Activated CD8-positive, alpha-beta memory T cell treated with anti-CD3 and anti-CD28 coated beads for 36 hours (primary cell): Measurements from ENCODE around the gene ABCA7. TPM values are rescaled to one million over a fixed set of nuclear protein-coding genes. Genes with fewer than 3 reads are reported as not detected.

Source experiments
- CTCF ChIA-PET: fragments of 350-600 bp; sonication (Branson Sonifier 250); formaldehyde crosslinking; loops from one replicate; lab custom pipeline; 2021; ENCODE audit warnings: antibody characterized with exemption; lab: Charles Lee
- POLR2A ChIA-PET: fragments of 350-600 bp; sonication (Branson Sonifier 250); formaldehyde crosslinking; loops from one replicate; lab custom pipeline; 2021; ENCODE audit warnings: antibody characterized with exemption; lab: Charles Lee
- total RNA-seq, 2 experiments: library from RNA; stranded (reverse); gene quantifications; one replicate each; pipeline ENCODE4 v1.2.3, GENCODE V29; 2021

Gene ABCA7
- total RNA-seq, 2 experiments from 2014 or later = 16.1 to 17.2 TPM

- ChIA-PET POLR2A (no interaction called here), CTCF (interaction anchor here (0.5 to 1.4 kb wide), 7 partner anchors 25 to 244 kb away, joined by 3 to 5 read pairs (median 3); no protein-coding TSS in a partner anchor)
Measured at GRCh38 chr19:1000591-1001537, 39.0 kb upstream of the ABCA7 start.

- ChIA-PET CTCF (interaction anchor here (0.5 to 1.4 kb wide), 6 partner anchors 24 to 243 kb away, joined by 3 to 4 read pairs (median 3); no protein-coding TSS in a partner anchor), POLR2A (no interaction called here)
Measured at GRCh38 chr19:1001538-1002166, 38.3 kb upstream of the ABCA7 start.

- ChIA-PET POLR2A (no interaction called here), CTCF (interaction anchor here (0.6 to 0.8 kb wide), 4 partner anchors 183 to 447 kb away, joined by 3 to 4 read pairs (median 4); no protein-coding TSS in a partner anchor)
Measured at GRCh38 chr19:1002600-1002999, 37.3 kb upstream of the ABCA7 start.

- ChIA-PET CTCF (interaction anchor here (0.5 to 1.1 kb wide), 6 partner anchors 11 to 241 kb away, joined by 3 to 6 read pairs (median 4); no protein-coding TSS in a partner anchor), POLR2A (interaction anchor here (1.0 kb wide), 1 partner anchor 67 kb away, joined by 3 read pairs; no protein-coding TSS in a partner anchor)
Measured at GRCh38 chr19:1003283-1003682, 36.6 kb upstream of the ABCA7 start.

- CTCF ChIA-PET = interaction anchor here (0.8 to 1.1 kb wide), 3 partner anchors 12 to 240 kb away, joined by 3 to 5 read pairs (median 3); no protein-coding TSS in a partner anchor
- POLR2A ChIA-PET = interaction anchor here (1.0 kb wide), 1 partner anchor 20 kb away, joined by 3 read pairs; the partner anchor contains the start of gene WDR18
Measured at GRCh38 chr19:1004204-1004802, 35.6 kb upstream of the ABCA7 start.

GRCh38 chr19:1004803-1005664 lies 34.9 kb upstream of the ABCA7 start:
- CTCF ChIA-PET = interaction anchor here (0.7 to 1.0 kb wide), 2 partner anchors 83 to 190 kb away, joined by 3 to 4 read pairs; no protein-coding TSS in a partner anchor
- POLR2A ChIA-PET = interaction anchor here (0.6 to 1.0 kb wide), 2 partner anchors 21 to 142 kb away, joined by 3 to 11 read pairs; partner anchors contain the start of gene WDR18

GRCh38 chr19:1006711-1007398 lies 33.1 kb upstream of the ABCA7 start:
- POLR2A ChIA-PET = no interaction called here
- CTCF ChIA-PET = interaction anchor here (0.8 to 1.1 kb wide), 3 partner anchors 10 to 23 kb away, joined by 3 to 5 read pairs (median 3); partner anchors contain the start of gene WDR18

GRCh38 chr19:1007399-1008251 lies 32.3 kb upstream of the ABCA7 start:
- POLR2A ChIA-PET = no interaction called here
- CTCF ChIA-PET = interaction anchor here (0.6 to 1.1 kb wide), 4 partner anchors 10 to 151 kb away, joined by 3 to 5 read pairs (median 4); partner anchors contain the start of gene WDR18

GRCh38 chr19:1008268-1009040 lies 31.5 kb upstream of the ABCA7 start:
- CTCF ChIA-PET = no interaction called here
- POLR2A ChIA-PET = no interaction called here

- POLR2A ChIA-PET = no interaction called here
Measured at GRCh38 chr19:1009041-1009980, 30.6 kb upstream of the ABCA7 start.

GRCh38 chr19:1009981-1010538 lies 29.8 kb upstream of the ABCA7 start:
- POLR2A ChIA-PET = no interaction called here
- CTCF ChIA-PET = no interaction called here

More at GRCh38 chr19:1009041-1009980, 30.6 kb upstream of the ABCA7 start:
- CTCF ChIA-PET = no interaction called here

GRCh38 chr19:1010586-1011510 lies 29.1 kb upstream of the ABCA7 start:
- CTCF ChIA-PET = no interaction called here
- POLR2A ChIA-PET = no interaction called here

GRCh38 chr19:1011831-1012333 lies 28.0 kb upstream of the ABCA7 start:
- ChIA-PET CTCF (no interaction called here), POLR2A (no interaction called here)
